HG03439 (cell line): ENCODE data around the gene RIPOR1.

Experiments used
- ATAC-seq: cut with Tn5 transposase; IDR thresholded peaks from one replicate; pipeline ENCODE4 v1.9.1; 2021; ENCODE audit warnings: mild to moderate bottlenecking, moderate library complexity; ENCODE audit not compliant: unreplicated experiment

RIPOR1 gene

DNA sequence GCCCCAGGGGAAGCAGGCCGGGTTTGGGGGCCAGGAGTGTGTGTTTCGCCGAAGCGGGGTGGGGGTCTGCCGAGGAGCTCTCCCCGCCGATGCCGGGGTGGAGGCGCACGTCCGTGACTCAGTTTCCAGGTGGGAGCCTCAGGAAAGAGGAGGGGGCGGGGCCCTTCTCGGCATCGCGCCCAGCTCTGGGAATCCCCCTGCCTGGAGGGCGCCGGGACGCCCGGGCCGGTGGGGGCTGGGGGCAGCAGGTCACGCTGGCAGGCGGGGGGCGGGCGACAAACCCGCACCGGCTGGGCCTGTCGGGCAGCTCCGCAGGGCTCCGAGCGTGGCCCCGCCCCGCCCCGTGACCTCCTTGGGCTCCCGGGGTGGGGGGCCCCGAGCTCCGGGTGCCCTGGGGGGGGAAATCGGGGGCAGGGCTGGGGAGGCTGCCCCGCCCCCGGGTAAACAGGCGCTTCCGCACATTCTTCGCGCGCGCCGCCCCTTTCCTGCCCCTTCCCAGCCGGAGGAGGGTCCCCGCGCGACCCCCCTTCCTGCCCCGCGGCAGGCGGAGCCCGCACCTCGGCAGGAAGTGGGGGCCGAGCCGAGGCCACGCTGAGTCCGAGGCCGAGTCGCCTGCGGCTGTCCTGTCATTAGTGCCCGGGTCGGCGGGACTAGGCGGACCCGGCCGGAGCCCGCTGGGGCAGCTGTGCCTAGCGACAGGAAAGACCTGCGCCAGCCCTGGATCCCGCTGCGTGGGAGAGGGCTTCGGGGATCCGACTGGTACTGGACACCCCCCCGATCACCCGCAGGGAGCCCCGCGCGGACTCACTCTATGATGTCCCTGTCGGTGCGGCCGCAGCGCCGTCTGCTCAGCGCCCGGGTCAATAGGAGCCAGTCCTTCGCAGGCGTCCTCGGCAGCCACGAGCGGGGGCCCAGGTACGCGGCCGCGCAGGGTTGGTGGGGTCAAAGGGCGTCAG, 9.3 kb downstream of the RIPOR1 start:
- ATAC-seq: no peak

DNA sequence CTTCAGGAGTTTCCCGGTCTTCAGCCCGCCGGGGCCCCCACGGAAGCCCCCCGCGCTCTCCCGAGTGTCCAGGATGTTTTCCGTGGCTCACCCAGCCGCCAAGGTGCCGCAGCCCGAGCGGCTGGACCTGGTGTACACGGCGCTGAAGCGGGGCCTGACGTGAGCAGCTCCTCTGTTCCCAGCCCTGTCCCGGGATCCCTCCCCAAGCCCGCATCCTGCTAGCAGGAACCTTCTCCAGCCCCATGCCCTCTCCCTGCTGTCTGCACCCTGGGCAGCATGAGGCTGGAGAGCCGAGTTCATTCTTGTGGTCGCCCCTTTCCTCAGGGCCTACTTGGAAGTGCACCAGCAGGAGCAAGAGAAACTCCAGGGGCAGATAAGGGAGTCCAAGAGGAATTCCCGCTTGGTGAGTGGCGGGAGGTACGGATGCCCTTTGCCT, 10.1 kb downstream of the RIPOR1 start:
- ATAC-seq: no peak

DNA sequence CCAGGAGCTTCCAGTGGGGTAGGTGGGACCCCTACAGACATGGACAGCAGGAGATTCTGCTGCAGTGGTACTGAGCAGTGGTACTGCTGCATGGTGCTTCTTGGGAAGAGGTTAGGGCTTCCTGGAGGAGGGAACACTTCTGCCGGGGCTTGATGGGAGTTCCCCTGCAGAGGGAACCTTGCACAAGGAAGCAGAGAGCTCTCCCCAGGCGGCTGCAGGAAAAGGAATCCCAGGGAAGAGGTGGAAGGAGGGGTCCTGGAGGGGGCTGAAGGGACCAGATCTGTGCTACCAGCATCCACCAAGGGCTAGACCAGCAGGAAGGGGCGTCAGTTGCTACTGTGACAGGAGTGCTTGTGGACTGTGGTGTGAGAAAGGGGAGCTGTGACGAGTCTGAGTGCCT, 10.6 kb downstream of the RIPOR1 start:
- no peak for ATAC-seq

GRCh38 chr16:67539691-67540635, 11.3 kb downstream of the RIPOR1 start:
- no peak for ATAC-seq

DNA sequence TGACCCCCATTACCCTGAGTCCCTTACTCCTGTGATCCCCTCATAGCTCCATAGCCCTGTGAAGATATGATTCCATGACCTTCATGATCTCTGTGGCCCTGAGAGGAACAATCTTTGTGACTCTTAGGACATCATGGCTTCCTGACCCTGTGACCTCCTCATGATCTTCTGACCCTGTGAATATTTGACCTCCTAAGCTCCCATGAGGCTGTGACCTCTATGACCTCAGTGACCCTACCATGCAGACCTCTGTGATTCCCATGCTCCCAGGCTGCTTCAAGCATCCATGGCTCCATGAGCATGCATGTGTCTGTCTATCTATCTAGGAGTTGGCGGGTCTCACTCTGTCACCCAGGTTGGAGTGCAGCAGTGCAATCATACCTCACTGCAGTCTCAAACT, 12.1 kb downstream of the RIPOR1 start:
- ATAC-seq: no peak

- ATAC-seq: no peak
These were observed 13.0 kb downstream of the RIPOR1 start for GRCh38 chr16:67541391-67542263.

GRCh38 chr16:67542464-67542863, 13.8 kb downstream of the RIPOR1 start:
- ATAC-seq: no peak

DNA sequence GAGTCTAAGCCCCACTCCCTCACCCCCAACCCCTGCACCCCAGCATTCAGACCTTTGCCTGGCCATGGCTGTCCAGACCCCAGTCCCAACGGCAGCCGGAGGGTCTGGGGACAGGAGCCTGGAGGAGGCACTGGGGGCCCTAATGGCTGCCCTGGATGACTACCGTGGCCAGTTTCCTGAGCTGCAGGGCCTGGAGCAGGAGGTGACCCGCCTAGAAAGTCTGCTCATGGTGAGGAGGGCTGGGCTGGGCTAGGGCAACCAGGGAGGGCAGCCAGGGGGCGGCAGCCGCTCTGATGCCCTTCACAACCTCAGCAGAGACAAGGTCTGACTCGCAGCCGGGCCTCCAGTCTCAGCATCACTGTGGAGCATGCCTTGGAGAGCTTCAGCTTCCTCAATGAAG, 14.4 kb downstream of the RIPOR1 start:
- ATAC-seq: no peak

- no peak for ATAC-seq
These were observed 15.0 kb downstream of the RIPOR1 start for GRCh38 chr16:67543582-67543981.

- no peak for ATAC-seq
These were observed 15.8 kb downstream of the RIPOR1 start for GRCh38 chr16:67544329-67544841.

DNA sequence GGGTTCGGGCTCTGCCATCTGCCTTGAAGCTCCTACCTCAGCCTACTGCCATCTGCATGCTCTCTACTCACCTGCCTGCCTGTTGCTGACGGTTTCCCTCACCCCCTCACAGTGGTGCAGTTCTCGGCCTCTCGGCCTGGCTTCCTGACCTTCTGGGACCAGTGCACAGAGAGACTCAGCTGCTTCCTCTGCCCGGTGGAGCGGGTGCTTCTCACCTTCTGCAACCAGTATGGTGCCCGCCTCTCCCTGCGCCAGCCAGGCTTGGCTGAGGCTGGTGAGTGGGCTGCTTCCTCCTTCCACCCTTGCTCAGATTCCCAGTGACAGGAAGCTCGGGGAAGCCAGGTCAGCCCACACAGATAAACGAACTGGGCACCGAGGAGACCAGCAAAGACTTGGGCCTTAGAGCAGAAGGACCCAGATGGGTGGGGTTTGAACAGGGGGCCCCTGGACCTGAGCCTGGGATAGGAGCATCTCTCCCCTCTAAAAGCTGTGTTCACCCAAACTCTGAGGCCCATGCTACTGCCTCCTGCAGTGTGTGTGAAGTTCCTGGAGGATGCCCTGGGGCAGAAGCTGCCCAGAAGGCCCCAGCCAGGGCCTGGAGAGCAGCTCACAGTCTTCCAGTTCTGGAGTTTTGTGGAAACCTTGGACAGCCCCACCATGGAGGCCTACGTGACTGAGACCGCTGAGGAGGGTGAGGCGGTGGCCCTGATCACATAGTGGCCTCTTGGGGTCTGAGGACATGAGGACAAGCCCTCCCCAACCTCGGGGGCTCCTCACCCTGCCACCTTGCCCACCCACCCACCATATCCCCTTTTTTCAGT, 16.4 kb downstream of the RIPOR1 start:
- ATAC-seq: no peak

- ATAC-seq: no peak
These were observed 17.0 kb downstream of the RIPOR1 start for GRCh38 chr16:67545665-67546024.

DNA sequence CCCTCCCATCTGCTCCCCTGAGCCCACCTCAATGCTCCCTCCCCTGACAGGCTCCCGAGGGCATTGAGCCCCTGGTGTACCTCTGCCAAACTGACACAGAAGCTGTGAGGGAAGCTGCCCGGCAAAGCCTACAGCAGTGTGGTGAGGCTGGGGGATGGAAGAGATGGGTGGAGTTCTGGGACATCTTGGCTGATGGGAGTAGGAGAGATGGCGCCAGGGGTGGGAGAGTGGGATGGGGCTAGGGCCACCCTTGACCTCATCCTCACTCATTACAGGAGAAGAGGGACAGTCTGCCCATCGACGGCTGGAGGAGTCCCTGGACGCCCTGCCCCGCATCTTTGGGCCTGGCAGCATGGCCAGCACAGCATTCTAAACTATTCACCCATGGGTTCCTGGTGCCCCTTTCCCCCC, 17.5 kb downstream of the RIPOR1 start:
- ATAC-seq: no peak

DNA sequence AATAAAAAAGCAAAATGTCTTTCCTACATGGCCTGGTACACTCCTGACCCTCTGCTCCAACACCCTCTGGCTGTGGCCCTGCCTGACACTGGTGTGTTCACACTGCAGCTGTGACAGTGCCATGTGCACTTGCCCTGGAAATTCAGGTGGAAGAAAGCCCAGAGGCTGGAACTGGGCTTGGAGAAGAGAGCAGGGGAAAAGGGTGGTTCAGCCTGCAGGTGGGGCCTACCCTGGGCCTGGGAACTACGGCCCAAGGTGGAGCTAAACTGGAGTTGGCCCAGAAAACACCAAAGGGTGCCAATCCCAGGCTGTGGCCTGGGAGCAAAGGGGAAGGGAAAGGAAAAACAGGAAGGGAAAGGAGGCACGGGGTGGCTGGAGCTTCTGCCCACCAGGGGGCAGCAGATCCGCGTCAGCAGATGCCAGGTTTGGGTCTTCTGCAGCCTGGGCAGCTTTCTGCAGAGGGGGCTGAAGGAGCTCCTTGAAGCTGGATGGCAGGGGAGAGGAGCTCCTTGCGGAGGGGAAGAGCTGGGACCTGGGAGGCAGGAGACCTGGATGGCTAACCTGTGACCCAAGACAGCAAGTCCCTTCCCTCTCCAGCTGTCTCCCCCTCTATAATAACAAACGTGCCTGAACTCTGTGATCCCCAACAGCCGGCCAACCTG, 18.3 kb downstream of the RIPOR1 start:
- ATAC-seq: no peak

DNA sequence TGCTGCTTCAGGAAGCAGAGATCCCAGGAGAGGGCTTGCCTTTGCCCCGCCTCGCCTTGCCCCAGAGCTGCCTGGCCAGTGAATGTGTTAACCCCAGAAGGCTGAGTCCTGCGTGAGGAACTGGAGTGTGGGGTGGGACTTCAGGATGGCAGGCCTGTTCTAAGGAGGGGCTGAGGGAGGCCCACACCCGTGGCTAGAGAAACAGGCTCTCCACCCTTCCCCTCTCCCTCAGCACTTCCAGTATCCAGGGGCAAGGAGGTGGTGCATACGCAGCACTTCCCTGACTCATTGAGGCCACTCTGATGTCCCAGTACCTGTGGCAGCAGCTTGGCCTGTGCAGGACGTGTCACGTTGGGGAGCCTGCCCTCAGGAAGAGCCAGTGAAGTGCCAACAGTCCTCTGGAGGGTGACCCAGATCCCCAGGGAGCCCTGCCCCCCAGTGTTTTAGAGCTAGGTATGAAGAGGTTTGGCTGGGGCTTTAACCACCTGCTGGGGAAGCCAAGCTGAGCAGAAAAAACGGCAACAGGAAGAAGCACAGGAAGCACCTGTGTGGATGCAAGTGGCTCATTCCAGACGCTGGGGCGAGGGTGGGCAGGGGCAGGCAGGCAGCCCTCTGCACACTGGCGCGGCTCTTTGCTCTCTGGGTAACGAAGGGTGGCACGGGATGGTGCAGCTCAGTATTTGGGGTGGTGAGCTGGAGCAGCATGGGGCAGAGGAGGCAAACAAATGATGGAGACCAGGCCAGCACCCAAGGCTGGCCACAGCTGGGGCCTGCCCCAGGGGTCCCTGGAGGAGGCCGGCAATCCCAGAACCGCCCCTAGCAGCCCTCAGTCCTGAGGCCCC, 19.0 kb downstream of the RIPOR1 start:
- no peak for ATAC-seq

- ATAC-seq: no peak
These were observed 19.9 kb downstream of the RIPOR1 start for GRCh38 chr16:67548265-67549126.

- no peak for ATAC-seq
These were observed 20.6 kb downstream of the RIPOR1 start for GRCh38 chr16:67549240-67549639.
